Loucy (cell line): ENCODE data around the gene GLIPR2.

Experiments used
- H2AFZ ChIP-seq: fragments of 200-600 bp; sonication (generic); 2 replicates; pipeline ENCODE4 v1.6.0; 2016; ENCODE audit warnings: antibody characterized with exemption, mild to moderate bottlenecking, low read length, moderate library complexity
- H3F3A ChIP-seq: fragments of 200-600 bp; 2 replicates; pipeline ENCODE4 v1.6.0; 2016; ENCODE audit warnings: antibody characterized with exemption, low read depth, mild to moderate bottlenecking
- H3K27me3 ChIP-seq: fragments of 200-600 bp; sonication (generic); 2 replicates; pipeline ENCODE4 v1.6.1; 2014; ENCODE audit warnings: low read length, mild to moderate bottlenecking; ENCODE audit not compliant: insufficient read depth, poor library complexity, severe bottlenecking
- H3K36me3 ChIP-seq: fragments of 200-600 bp; sonication (generic); 2 replicates; pipeline ENCODE4 v1.6.1; 2016; ENCODE audit warnings: low read length; ENCODE audit not compliant: insufficient read depth
- H3K4me1 ChIP-seq: fragments of 200-600 bp; sonication (generic); 2 replicates; pipeline ENCODE4 v1.5.1; 2014; ENCODE audit warnings: low read length, mild to moderate bottlenecking; ENCODE audit not compliant: insufficient read depth, poor library complexity, severe bottlenecking
- H3K4me2 ChIP-seq: fragments of 200-600 bp; sonication (generic); 2 replicates; pipeline ENCODE4 v1.6.0; 2014; ENCODE audit warnings: antibody characterized with exemption, low read length, low read depth, mild to moderate bottlenecking; ENCODE audit not compliant: poor library complexity, severe bottlenecking
- H3K4me3 ChIP-seq: fragments of 200-600 bp; sonication (generic); 2 replicates; pipeline ENCODE4 v1.5.1; 2014; ENCODE audit warnings: low read length, mild to moderate bottlenecking, mixed read lengths; ENCODE audit not compliant: poor library complexity, severe bottlenecking
- H3K79me2 ChIP-seq: fragments of 200-600 bp; sonication (generic); 2 replicates; pipeline ENCODE4 v1.6.1; 2014; ENCODE audit warnings: low read length; ENCODE audit not compliant: insufficient read depth
- H3K9ac ChIP-seq: fragments of 200-600 bp; sonication (generic); 2 replicates; pipeline ENCODE4 v1.6.0; 2014; ENCODE audit warnings: mild to moderate bottlenecking, low read depth, low read length, moderate library complexity; ENCODE audit not compliant: poor library complexity, severe bottlenecking
- H3K9me2 ChIP-seq: fragments of 200-600 bp; sonication (generic); replicated peaks from 2 replicates; pipeline ENCODE4 v1.6.1; 2016; ENCODE audit warnings: low read depth, low read length, mixed read lengths
- H3K9me3 ChIP-seq: fragments of 200-600 bp; sonication (generic); 2 replicates; pipeline ENCODE4 v1.6.1; 2014; ENCODE audit warnings: mild to moderate bottlenecking, antibody characterized with exemption, low read length, low read depth; ENCODE audit not compliant: insufficient read depth
- H4K20me1 ChIP-seq: fragments of 200-600 bp; sonication (generic); 2 replicates; pipeline ENCODE4 v1.6.0; 2014; ENCODE audit warnings: antibody characterized with exemption, low read length, mild to moderate bottlenecking; ENCODE audit not compliant: insufficient read depth, poor library complexity, severe bottlenecking
- CTCF ChIP-seq: fragments of 200-600 bp; sonication (generic); conservative IDR thresholded peaks from 2 replicates; pipeline ENCODE4 v1.5.1; 2014; ENCODE audit warnings: mild to moderate bottlenecking, antibody characterized with exemption, low read length
- EZH2phosphoT487 ChIP-seq: fragments of 200-600 bp; IDR thresholded peaks from 2 replicates; pipeline ENCODE4 v1.6.1; 2018; ENCODE audit warnings: antibody characterized with exemption, mild to moderate bottlenecking, moderate library complexity, borderline replicate concordance

GLIPR2 gene

GRCh38 chr9:36119476-36119875 is 17.1 kb upstream of the GLIPR2 start:
- Histone ChIP-seq H3K79me2 (no peaks in the 10 kb centered on the region), H3K4me2 (no peak overlapping the region)
- TF ChIP-seq CTCF (no peak), EZH2phosphoT487 (no peak)

GRCh38 chr9:36120705-36121104 is 15.8 kb upstream of the GLIPR2 start:
- Histone ChIP-seq H3K9me2 (no peaks in the 10 kb centered on the region), H2AFZ (no peak overlapping the region), H3K4me3 (no peak overlapping the region), H4K20me1 (no peaks in the 10 kb centered on the region), H3K9me3 (no peaks in the 10 kb centered on the region), H3K79me2 (no peaks in the 10 kb centered on the region), H3K4me2 (no peak overlapping the region), H3K4me1 (no peaks in the 10 kb centered on the region), H3F3A (no peaks in the 10 kb centered on the region), H3K9ac (no peak overlapping the region), H3K36me3 (no peaks in the 10 kb centered on the region; the same call in 1 of the 2 replicates), H3K27me3 (no peaks in the 10 kb centered on the region)
- no peak for TF ChIP-seq EZH2phosphoT487
- no peak for TF ChIP-seq CTCF

More at GRCh38 chr9:36119476-36119875, 17.1 kb upstream of the GLIPR2 start:
- no peak overlapping the region for H2AFZ ChIP-seq
- no peaks in the 10 kb centered on the region; the same call in 1 of the 2 replicates for H3K36me3 ChIP-seq
- no peaks in the 10 kb centered on the region for H3K4me1 ChIP-seq
- H4K20me1 ChIP-seq, result no peaks in the 10 kb centered on the region
- H3K4me3 ChIP-seq, result no peak overlapping the region
- no peaks in the 10 kb centered on the region for H3K27me3 ChIP-seq
- no peaks in the 10 kb centered on the region for H3F3A ChIP-seq
- no peaks in the 10 kb centered on the region for H3K9me3 ChIP-seq
- no peaks in the 10 kb centered on the region for H3K9me2 ChIP-seq
- H3K9ac ChIP-seq, result no peak overlapping the region

- H3K9ac ChIP-seq, result no peak overlapping the region
- no peaks in the 10 kb centered on the region for H3K9me3 ChIP-seq
- H4K20me1 ChIP-seq, result no peaks in the 10 kb centered on the region
- H3K4me3 ChIP-seq, result no peak overlapping the region
- H3K36me3 ChIP-seq, result no peaks in the 10 kb centered on the region; the same call in 1 of the 2 replicates
- no peaks in the 10 kb centered on the region for H3K27me3 ChIP-seq
- H2AFZ ChIP-seq, result no peak overlapping the region
- H3F3A ChIP-seq, result no peaks in the 10 kb centered on the region
- no peaks in the 10 kb centered on the region for H3K9me2 ChIP-seq
- no peak overlapping the region for H3K4me2 ChIP-seq
- TF ChIP-seq CTCF, result no peak
- TF ChIP-seq EZH2phosphoT487, result no peak
- H3K4me1 ChIP-seq, result peaks cover 11% of the 10 kb centered on the region
- H3K79me2 ChIP-seq, result no peaks in the 10 kb centered on the region
Measured at GRCh38 chr9:36121971-36122370, 14.6 kb upstream of the GLIPR2 start.
